ENCODE data around the gene RBL2.
"Not testable (repeated sequence)": the region's sequence is repeated elsewhere in the genome, so short reads cannot be mapped to it uniquely, and the experiment has no call there.

Gene RBL2

GRCh38 chr16:53509906-53510703, 75.8 kb downstream of the RBL2 start:
- peak; percentile 34 for DNase-seq

GRCh38 chr16:53510704-53511070, 76.4 kb downstream of the RBL2 start:
- DNase-seq, result no peak

DNA sequence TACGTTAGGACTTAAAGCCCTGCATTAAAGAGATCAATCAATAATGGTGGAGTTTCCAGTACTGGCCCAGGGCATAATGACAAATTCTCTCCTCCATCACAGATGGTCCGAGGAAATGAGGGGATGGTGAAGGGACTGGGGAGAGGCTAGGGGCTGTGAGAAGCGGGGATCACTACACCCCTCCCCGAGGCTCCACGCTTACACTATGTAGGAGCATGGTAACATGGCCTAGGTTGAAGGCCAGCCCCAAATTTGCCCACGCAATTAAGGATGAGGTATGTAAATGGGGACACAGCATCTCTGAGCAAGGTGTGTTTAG, 76.8 kb downstream of the RBL2 start:
- no peak for DNase-seq

- no peak for DNase-seq
These were observed 77.4 kb downstream of the RBL2 start for GRCh38 chr16:53511403-53512280.

- DNase-seq, result not testable (repeated sequence)
These were observed 78.5 kb downstream of the RBL2 start for GRCh38 chr16:53512795-53513194.

- DNase-seq, result no peak
These were observed 81.0 kb downstream of the RBL2 start for GRCh38 chr16:53515259-53515658.

DNA sequence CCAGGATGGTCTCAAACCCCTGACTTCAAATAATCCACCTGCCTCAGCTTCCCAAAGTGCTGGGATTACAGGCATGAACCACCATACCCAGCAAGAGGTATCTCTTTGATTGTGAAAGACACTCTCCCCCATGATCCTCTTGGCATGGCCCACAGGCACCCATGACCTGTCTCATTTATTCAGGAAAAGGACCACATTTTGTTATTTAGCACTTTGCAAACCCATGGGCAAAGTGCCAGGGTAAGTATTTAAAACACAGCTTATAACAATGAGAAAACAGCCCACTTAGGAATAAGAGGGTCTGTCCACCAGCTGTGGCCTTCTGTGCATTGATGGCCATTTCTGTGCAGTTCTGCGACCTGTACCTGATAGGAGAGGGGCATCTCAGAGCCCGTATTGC, 81.5 kb downstream of the RBL2 start:
- no peak for DNase-seq

DNA sequence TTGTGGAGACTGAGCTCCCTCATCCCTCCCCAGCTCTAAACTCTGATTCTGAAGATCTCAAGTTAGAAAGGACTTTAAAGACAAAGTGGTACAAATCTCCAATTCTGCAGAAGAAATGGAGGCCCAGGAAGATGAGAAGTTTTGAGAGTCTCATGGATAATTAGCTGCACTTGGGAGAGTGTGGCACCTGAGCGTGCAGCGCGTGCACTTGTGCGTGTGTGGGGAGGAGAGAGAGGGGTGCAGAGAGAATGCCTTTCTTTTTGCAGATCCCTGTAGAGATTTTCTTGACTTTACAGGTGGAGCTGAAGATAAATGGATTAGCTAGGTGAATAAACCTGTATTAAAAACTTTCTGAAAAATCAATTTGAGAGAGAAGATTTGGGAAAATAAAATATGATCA, 83.6 kb downstream of the RBL2 start:
- DNase-seq, result no peak

DNA sequence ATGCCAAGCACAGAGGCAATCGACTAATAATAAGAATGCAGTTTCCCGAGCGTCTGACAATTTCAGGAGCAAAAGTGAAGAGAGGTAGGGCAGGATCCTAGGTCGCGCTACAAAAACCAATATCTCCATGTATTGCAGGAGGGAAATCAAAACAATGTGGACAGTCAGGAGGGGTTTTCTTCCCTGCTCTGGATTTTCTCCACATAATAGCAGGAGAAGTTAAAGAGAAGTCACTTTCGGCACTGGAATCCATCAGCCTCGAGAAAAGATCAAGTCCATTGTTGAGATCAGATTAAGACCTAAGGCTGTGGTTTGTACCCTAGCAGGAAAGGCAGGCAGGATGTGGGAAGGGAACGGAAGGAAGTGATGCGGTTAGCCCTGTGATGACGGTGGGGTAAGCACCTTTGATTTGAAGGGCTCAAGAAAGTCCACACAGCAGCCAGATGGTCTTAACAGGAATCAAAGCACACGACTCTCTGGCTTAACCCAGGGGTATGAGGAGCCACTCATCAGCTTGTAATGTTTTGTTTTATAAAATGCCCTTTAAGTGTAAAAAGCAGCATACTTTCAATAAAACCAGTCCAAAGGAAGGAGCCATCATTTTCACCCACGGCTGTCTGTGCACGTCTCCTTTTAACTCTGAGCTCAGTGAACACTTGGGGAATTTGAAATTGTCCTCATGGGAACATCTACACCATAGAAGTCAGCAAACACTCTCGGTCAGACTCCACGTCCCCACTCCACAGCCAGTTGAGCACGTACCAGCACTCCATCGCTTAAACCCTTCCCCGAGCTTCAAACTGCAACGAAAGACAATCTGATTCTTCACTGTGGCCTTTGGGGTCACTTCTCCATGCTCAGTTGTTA, 84.5 kb downstream of the RBL2 start:
- DNase-seq, result peak; percentile 57

GRCh38 chr16:53519417-53520091, 85.3 kb downstream of the RBL2 start:
- DNase-seq, result no peak

DNA sequence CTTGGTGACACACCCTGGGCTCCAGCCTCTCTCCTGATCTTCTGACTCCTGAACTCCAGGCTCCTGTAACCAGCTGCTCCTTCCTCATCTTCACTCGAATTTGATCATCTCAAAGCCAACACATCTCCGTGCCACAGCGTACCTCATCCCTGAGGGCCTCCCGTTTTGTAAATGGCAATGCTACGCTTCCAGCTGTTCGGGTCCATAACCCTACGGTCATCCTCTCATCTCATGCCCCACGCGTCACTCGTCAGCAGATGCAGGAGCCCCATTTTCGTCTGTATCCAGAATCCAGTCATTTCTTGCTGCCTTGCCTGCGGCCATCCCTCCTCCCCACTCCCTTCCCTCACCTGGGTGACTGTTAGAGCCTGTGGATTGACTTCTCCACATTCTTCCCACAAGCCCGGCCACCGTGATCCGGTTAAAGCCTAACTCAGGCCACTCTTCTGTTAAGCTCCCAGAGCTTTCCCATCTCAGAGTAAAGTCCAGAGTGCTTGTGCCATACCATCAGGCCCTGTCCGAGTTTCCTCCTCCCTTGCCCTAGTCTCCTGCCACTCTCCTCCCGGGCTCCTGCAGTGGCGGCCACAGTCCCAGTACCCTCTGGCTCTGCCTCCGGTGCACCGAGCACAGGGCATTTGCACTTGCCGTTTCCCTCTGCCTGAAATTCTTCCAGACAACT, 89.0 kb downstream of the RBL2 start:
- DNase-seq, result no peak

DNA sequence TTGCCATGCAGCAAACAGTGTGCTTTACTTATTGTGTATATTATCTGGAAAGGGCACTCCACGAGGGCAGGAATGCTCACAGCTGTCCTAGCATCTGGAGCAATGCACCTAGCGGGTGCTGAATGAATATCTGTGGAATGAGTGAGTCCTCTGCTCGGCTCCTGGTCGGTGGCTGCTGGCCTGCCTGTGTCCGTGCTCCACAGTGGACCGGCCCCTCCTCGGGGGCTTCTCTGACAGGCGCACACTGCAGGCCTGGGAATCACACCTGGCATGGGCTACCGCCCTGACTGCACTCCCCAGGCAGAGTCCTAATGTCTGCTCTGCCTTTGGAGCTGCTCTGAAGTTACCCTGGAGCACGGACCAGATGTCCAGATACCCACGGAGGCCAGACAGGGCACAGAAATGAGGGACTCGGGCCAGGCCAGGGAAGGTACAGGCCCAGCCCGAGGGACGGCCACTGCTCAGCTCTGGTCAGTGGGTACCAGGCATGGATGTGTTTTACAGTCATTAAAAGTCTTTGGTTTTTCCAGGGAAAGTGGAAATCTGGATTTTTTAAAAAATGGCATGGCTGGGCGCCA, 89.8 kb downstream of the RBL2 start:
- DNase-seq, result no peak

DNA sequence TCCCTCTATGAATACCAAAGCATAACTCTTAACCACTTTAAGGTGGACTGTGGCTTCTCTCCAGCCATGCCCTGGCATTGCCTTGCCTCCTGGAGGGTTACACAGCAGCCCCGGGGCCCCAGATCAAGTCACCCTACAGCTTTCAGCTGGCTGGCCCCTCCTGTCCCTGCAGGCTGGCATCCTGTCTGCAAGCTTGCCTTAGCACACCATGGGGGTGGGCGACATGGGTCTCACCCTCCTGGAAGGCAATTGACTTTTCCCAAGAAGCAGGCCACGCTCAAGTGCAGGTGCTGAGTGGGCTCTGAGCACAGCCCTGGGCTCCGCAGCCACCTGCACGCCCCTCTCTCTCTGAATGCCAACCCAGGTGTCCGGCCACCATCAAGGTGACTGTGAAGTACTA, 94.5 kb downstream of the RBL2 start:
- no peak for DNase-seq

GRCh38 chr16:53529513-53529912, 95.2 kb downstream of the RBL2 start:
- DNase-seq, result no peak

DNA sequence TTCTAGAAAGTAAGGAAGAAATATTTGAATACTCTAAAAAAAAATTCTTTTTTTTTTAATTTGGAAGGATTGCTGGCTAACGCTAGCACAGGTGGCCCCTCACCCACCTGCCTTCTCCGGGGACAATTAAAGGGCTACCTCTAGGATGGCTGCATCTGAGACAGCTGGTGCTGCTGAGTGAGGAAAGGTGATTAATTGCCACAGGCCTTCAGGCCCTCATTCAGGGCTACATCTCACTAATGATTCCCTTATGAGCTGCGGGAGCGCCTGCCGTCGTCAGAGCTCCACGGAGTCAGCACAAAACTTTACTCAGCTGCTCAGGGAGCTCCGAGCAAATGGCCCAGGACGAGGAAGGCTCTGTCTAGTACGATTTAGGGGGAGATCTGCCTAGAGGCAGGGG, 95.8 kb downstream of the RBL2 start:
- DNase-seq, result no peak

DNA sequence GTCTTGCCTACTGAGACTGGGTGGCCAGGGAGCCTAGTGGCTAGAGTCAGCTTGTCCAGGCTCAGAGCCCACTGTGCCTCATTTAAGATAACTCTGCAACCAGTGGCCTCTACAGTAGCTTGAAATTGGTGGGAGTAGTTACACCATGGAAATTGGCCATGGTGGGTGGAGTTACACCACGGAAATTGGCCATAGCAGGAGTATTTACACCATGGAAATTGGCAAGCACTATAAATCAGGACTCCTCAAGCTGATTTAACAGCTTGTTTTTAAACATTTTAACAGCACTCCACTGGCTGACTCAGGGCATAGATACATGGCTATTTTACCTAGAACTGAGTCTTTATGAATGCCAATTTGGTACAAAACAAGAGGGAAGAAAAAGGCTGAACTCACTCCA, 96.5 kb downstream of the RBL2 start:
- no peak for DNase-seq

- DNase-seq, result no peak
These were observed 99.9 kb downstream of the RBL2 start for GRCh38 chr16:53534206-53534605.

GRCh38 chr16:53537626-53538025, 103.4 kb downstream of the RBL2 start:
- DNase-seq, result no peak

DNA sequence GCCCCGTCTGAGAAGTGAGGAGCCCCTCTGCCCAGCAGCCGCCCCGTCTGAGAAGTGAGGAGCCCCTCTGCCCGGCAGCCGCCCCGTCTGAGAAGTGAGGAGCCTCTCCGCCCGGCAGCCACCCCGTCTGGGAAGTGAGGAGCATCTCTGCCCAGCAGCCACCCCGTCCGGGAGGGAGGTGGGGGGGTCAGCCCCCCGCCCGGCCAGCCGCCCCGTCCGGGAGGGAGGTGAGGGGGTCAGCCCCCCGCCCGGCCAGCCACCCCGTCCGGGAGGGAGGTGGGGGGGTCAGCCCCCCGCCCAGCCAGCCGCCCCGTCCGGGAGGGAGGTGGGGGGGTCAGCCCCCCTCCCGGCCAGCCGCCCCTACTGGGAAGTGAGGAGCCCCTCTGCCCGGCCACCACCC, 105.1 kb downstream of the RBL2 start:
- DNase-seq, result not testable (repeated sequence)

- not testable (repeated sequence) for DNase-seq
These were observed 105.8 kb downstream of the RBL2 start for GRCh38 chr16:53539759-53540718.
